Endodermal cell (in vitro differentiated cells): Measurements from ENCODE around the gene HDLBP. TPM values are rescaled to one million over a fixed set of nuclear protein-coding genes. Genes with fewer than 3 reads are reported as not detected.

Experiments
- DNase-seq: peaks from one replicate; pipeline ENCODE4 v3.0.0-alpha.2; 2017
- H3K27ac ChIP-seq: 2 replicates; pipeline ENCODE4 v1.5.1; 2013; ENCODE audit warnings: mild to moderate bottlenecking, low read depth, low read length, moderate library complexity
- H3K27me3 ChIP-seq: 2 replicates; pipeline ENCODE4 v1.6.1; 2013; ENCODE audit warnings: mild to moderate bottlenecking, low read length, moderate library complexity; ENCODE audit not compliant: insufficient read depth, control insufficient read depth, poor library complexity, severe bottlenecking
- H3K36me3 ChIP-seq: 2 replicates; pipeline ENCODE4 v1.7.0; 2013; ENCODE audit warnings: mild to moderate bottlenecking, low read length, moderate library complexity; ENCODE audit not compliant: control insufficient read depth, insufficient read depth
- H3K4me1 ChIP-seq: one replicate; pipeline ENCODE4 v1.7.0; 2013; ENCODE audit warnings: low read length; ENCODE audit not compliant: control insufficient read depth, insufficient read depth
- H3K4me3 ChIP-seq: 2 replicates; pipeline ENCODE4 v1.5.1; 2013; ENCODE audit warnings: mild to moderate bottlenecking, low read length, moderate library complexity
- H3K9ac ChIP-seq: 2 replicates; pipeline ENCODE4 v1.6.1; 2013; ENCODE audit warnings: mild to moderate bottlenecking, low read length, moderate library complexity; ENCODE audit not compliant: poor library complexity, severe bottlenecking; ENCODE audit errors: extremely low read depth
- H3K9me3 ChIP-seq: 2 replicates; pipeline ENCODE4 v1.6.1; 2013; ENCODE audit warnings: mild to moderate bottlenecking, low read length, moderate library complexity; ENCODE audit not compliant: control insufficient read depth
- H3K27ac Mint-ChIP-seq: 2 replicates; pipeline ENCODE4 v1.8.0; 2020; ENCODE audit warnings: mixed read lengths
- H3K27me3 Mint-ChIP-seq: 2 replicates; pipeline ENCODE4 v1.8.0; 2021; ENCODE audit warnings: mild to moderate bottlenecking, mixed read lengths; ENCODE audit not compliant: insufficient read depth
- H3K36me3 Mint-ChIP-seq: 2 replicates; pipeline ENCODE4 v1.8.0; 2020; ENCODE audit warnings: low read depth, mixed read lengths
- H3K4me1 Mint-ChIP-seq: 2 replicates; pipeline ENCODE4 v1.8.0; 2020; ENCODE audit warnings: mixed read lengths
- H3K4me3 Mint-ChIP-seq: 2 replicates; pipeline ENCODE4 v1.8.0; 2020; ENCODE audit warnings: mild to moderate bottlenecking, moderate library complexity, mixed read lengths
- H3K9me3 Mint-ChIP-seq: 2 replicates; pipeline ENCODE4 v1.8.0; 2020; ENCODE audit warnings: mild to moderate bottlenecking, mixed read lengths
- WGBS, 2 experiments: methylation state at CpG; one replicate each; pipeline versions ENCODE4 v1.1.5 to v1.1.7; 2013; ENCODE audit warnings: missing lambda C conversion rate in 2 of 2, mixed read lengths in 1 of 2; ENCODE audit not compliant: insufficient coverage in 1 of 2, insufficient read length in 1 of 2; 5-methylcytosine and 5-hydroxymethylcytosine counted together
- total RNA-seq, 2 donors: library from RNA; stranded (reverse); fragmentation: NEBNext Ultra II Directional in 1 of 2; extraction: Animal tissue kit (Norgen Biotek cat#: 25700) in 1 of 2; gene quantifications; 2 replicates in 1 of 2; 3 replicates in 1 of 2; pipeline ENCODE4 v1.2.1, GENCODE V29; 2021
- TF ChIP-seq, protein P1 (sequence below): fragments of 200-600 bp; sonication (generic); conservative IDR thresholded peaks from 2 replicates; pipeline ENCODE4 v1.5.0; 2021; ENCODE audit warnings: antibody characterized with exemption, mild to moderate bottlenecking

The HDLBP gene
- total RNA-seq, 2 donors from 2014 or later: 344 to 374 TPM

DNA sequence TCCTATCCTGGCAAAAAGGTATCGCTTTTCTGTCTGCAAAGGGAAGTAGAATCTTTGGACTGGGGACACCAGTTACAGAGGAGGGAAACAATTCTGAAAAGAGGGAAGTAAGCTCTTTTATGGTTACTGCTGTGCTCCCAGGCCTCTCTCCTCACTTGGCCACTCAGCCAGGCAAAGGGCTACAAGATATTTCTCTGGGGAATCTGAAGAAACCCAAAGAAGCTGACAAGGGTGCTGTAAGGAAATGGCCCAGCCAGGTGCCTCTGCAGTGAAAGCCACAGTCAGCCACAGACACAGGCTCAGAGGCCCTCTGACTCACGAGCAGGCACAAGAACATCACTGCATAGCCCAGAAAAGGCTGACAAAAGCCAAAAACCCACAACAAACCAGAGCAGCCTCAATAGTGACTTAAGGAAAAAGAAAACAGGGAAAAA lies 5.8 kb downstream of the HDLBP start:
- Histone ChIP-seq H3K9ac (no peak overlapping the region), H3K27ac (no peak overlapping the region), H3K9me3 (no peaks in the 10 kb centered on the region), H3K36me3 (peaks cover 4% of the 10 kb centered on the region), H3K4me1 (no peaks in the 10 kb centered on the region), H3K27me3 (no peaks in the 10 kb centered on the region), H3K4me3 (no peak overlapping the region)
- peaks cover 37% of the 10 kb centered on the region for H3K4me1 Mint-ChIP-seq
- no peak overlapping the region for H3K4me3 Mint-ChIP-seq
- WGBS, 2 experiments: 92 to 100% methylated on average over 1 to 2 of the region's 2 CpGs
- H3K27ac Mint-ChIP-seq: peak overlapping the region; percentile 7
- H3K27me3 Mint-ChIP-seq: no peaks in the 10 kb centered on the region
- H3K36me3 Mint-ChIP-seq: no peaks in the 10 kb centered on the region
- no peak for DNase-seq
- TF ChIP-seq, protein P1, sequence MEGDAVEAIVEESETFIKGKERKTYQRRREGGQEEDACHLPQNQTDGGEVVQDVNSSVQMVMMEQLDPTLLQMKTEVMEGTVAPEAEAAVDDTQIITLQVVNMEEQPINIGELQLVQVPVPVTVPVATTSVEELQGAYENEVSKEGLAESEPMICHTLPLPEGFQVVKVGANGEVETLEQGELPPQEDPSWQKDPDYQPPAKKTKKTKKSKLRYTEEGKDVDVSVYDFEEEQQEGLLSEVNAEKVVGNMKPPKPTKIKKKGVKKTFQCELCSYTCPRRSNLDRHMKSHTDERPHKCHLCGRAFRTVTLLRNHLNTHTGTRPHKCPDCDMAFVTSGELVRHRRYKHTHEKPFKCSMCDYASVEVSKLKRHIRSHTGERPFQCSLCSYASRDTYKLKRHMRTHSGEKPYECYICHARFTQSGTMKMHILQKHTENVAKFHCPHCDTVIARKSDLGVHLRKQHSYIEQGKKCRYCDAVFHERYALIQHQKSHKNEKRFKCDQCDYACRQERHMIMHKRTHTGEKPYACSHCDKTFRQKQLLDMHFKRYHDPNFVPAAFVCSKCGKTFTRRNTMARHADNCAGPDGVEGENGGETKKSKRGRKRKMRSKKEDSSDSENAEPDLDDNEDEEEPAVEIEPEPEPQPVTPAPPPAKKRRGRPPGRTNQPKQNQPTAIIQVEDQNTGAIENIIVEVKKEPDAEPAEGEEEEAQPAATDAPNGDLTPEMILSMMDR: no peak
- H3K9me3 Mint-ChIP-seq: no peaks in the 10 kb centered on the region

DNA sequence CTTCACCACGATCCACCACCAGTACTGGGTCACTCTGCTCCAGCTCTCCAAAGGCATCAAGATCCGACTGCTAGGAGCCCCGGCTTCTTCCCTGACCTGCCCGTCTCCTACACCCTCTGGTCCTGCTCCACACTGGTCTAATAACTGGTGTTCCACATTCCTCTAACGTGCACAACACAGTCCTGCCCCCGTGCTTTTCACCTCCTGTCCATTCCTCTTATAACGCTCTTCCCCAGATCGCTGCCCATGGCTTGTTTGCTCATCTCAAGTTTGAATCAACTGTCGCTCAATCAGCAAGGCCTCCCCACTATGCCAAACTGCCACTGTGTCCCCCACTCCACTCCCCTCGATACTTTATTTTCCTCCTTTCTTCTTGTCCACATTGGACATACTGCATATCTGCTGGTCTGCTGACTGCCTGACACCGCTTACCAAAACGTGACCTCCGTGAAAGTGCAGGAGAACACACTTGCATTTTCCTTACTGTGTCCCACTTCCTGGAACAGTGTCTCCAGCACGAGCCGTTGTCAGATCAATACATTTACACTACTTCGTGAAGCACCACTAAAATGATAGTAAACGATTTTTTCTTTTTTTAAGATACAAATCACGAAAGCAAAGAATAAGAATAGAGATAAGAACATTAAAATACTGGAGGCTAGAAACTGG lies 6.5 kb downstream of the HDLBP start:
- peaks cover 33% of the 10 kb centered on the region for H3K4me1 Mint-ChIP-seq
- WGBS, 2 experiments: 95 to 98% methylated on average over 16 to 18 of the region's 18 CpGs
- H3K9me3 Mint-ChIP-seq: no peaks in the 10 kb centered on the region
- H3K36me3 Mint-ChIP-seq: no peaks in the 10 kb centered on the region
- H3K9ac ChIP-seq: no peak overlapping the region
- no peak overlapping the region for H3K4me3 Mint-ChIP-seq
- TF ChIP-seq, protein P1: no peak
- no peak for DNase-seq
- H3K27ac ChIP-seq: no peak overlapping the region
- peaks cover 4% of the 10 kb centered on the region for H3K36me3 ChIP-seq
- H3K9me3 ChIP-seq: no peaks in the 10 kb centered on the region
- no peak overlapping the region for H3K4me3 ChIP-seq
- peak overlapping the region; percentile 37 for H3K27ac Mint-ChIP-seq
- no peaks in the 10 kb centered on the region for H3K27me3 Mint-ChIP-seq
- H3K27me3 ChIP-seq: no peaks in the 10 kb centered on the region
- H3K4me1 ChIP-seq: no peaks in the 10 kb centered on the region

DNA sequence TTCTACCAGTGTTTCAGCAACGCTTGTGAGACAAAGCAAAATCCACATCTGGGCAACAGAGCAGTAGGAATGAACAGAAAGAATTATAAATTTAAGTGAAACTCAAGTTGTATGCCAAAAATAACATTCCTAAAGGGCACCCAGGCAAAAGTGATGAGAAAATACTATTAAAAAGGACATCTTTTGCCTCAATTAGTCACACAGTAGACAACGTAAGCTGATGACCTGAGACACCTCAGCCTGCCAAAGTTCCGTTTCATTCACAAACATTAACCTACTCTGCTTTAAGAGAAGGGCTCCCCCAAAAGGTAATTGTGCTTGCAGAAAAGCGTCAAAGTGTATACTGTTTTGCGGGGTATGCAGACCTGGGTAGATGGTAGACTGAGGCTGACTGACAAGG lies 7.2 kb downstream of the HDLBP start:
- no peaks in the 10 kb centered on the region for H3K36me3 Mint-ChIP-seq
- WGBS, 2 experiments: 93 to 100% methylated on average over 2 to 5 of the region's 5 CpGs
- no peak overlapping the region for H3K9ac ChIP-seq
- H3K9me3 ChIP-seq: no peaks in the 10 kb centered on the region
- no peak overlapping the region for H3K4me3 ChIP-seq
- peaks cover 34% of the 10 kb centered on the region for H3K4me1 Mint-ChIP-seq
- peaks cover 1% of the 10 kb centered on the region for H3K4me1 ChIP-seq
- H3K27ac Mint-ChIP-seq: no peak overlapping the region
- DNase-seq: no peak
- H3K27me3 ChIP-seq: no peaks in the 10 kb centered on the region
- no peaks in the 10 kb centered on the region for H3K27me3 Mint-ChIP-seq
- no peak overlapping the region for H3K4me3 Mint-ChIP-seq
- no peaks in the 10 kb centered on the region for H3K9me3 Mint-ChIP-seq
- no peak overlapping the region for H3K27ac ChIP-seq
- TF ChIP-seq, protein P1: no peak
- H3K36me3 ChIP-seq: peaks cover 4% of the 10 kb centered on the region
